HG03196 (cell line): ENCODE measurements around the gene BMS1.
"Not testable (repeated sequence)": the region's sequence is repeated elsewhere in the genome, so short reads cannot be mapped to it uniquely, and the experiment has no call there.

Source experiments
- ATAC-seq: cut with Tn5 transposase; IDR thresholded peaks from one replicate; pipeline ENCODE4 v1.9.1; 2021; ENCODE audit not compliant: unreplicated experiment

BMS1 gene

DNA sequence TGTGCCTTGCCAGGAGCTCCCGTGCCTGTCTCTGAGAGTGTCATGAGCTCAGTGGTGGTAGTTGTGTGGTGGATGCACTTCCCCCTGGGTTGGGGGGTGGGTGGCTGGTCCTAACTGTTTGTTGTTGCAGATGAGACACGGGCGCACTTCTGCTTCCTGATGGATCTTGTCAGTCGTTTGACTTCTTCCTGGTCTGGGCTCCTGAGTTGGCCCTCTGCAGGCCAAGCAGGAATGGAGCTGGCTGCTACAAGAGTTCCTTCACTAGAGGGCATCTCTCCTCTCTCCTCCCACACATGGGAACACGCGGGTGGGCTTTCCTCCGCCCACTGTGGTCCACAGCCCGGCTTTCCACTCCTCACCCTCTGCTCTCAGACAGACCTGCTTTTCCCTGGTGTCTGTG is 82.0 kb downstream of the BMS1 start:
- ATAC-seq: no peak

DNA sequence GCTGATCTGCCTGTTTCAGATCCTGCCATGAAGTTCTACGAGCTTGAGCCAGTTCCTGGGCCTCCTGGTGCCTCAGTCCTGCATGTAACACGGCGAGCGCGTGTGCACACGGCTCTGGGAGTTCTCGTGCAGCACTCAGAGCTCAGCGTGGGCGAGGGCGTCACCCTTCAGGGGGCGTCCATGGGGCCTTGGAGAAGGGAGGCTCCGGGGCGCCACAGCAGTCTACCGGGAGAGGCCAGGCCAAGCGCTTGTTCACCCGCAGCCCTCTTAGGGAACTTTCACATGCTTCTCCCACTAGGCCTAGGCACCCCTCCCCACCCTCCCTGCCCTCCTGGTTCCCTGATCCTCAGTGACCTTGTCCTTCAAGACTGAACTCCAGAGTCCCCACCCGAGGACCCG is 83.1 kb downstream of the BMS1 start:
- no peak for ATAC-seq

DNA sequence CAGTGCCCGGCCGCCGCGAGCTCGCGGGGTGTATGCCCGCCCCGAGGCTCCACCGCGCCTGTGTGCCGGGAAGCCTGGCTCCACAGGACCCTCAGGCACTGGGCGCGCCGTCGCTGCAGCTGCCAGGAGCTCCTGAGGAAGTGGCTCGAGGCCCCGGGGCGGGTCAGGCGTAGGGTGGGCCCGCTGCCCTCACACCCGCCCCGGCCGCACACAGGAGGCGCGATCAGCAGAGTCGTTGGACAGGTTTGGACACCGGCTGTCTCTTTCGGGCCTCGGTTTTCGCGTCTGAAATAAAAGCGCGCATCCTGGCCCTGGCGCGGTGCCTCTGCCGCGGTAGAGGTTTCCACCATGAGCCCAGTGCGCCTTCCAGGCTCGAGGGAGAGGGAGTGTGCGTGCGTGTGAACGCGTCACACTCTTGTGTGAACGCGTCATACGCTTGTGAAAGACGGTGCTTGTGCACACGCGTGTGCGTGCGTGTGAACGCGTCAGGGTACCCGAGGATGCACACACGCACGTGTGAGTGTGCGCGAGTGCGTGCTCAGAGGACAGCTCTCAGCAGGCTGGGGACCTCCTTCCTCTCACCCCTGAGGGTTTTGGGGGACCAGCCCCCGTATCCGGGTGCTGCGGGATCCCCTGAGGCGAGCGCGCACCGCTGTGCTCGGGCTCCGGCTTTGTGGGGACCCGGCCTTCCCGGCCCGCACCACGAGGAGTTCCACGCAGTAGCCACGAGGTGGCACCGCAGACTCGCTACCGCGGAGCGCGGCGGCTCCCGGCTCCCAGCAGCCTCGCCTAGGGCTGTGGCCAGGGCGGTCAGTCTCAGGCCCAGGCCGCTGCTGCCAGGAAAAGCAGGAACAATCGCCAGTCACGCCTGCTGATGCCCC is 83.8 kb downstream of the BMS1 start:
- no peak for ATAC-seq

DNA sequence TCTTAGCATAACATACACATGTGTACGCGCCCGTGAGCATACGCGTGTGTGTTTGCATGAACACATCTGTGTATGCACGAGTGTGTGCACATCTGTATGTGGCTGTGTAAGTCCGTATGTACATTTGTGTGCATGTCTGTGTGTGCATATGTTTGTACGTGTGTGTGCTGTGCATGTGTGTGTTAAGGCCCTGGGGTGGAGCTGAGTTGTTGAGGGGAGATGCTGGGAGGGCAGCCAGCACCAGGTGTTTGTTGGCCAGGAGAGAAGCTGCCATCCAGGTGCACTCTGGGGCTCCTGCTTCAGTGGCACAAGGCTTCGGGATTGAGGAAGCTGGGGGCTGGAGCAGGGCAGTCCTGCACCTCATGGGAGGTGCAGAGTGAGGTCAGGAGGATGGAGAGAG is 85.0 kb downstream of the BMS1 start:
- ATAC-seq: no peak

DNA sequence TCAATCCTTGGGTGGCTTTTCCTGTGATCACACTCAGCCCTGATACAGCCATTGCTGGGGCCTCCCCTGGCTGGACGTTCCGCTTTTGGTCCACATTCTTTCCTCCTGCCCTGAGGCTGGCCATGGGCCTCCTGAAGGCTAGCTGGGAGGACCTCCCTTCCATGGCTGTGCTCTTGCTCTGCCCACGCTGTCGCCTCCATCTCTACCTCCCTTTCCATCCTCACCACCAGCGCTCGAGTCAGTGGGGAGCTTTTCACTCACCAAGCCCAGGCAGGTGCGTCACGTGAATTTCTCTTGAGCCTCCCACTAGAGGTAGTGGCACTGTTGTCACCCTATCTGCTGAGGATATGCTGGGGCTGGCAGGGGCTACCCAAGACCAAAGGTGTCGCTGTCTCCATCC is 85.9 kb downstream of the BMS1 start:
- no peak for ATAC-seq

DNA sequence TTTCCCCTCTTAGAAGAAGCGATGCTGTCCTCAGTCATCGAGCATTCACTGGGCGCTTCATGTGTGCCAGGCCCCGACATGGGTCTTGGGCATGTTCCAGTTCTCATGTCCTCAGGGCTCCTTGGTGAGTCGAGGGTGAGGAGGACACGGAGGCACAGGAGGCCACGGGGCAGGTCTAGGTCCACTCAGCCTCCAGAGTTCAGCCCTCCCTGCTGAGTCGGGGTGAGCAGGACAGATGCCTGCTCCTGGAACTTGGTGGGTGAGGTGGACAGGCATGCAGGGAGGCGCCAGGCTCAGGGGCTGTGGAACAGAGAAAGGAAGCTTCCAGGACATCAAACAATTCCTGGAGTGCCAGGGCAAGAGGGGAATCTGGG is 87.4 kb downstream of the BMS1 start:
- ATAC-seq: no peak

DNA sequence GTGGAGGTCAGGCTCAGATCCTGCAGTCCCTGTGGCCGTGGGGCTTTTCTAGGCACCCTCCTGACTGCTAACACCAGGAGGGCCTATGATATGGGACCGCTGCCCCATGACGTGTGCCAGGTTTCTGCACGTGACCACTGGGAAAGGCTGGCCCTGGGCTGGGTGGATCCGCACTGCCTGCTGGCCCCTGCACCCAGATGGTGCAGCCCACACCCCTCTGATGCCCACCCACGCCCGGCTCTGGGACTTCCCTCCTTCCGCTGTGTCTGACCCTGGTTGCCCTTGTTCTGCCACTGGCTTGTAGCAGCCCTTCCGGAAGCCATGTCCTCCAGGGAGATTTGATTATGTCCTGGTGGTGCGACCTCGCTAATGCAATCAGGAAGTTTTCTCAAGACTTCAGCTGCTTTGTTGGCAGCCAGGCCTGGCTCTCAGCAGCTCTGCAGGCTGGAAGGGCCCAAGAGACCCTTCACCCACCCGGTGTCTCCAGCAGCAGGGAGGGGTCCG is 88.6 kb downstream of the BMS1 start:
- not testable (repeated sequence) for ATAC-seq

DNA sequence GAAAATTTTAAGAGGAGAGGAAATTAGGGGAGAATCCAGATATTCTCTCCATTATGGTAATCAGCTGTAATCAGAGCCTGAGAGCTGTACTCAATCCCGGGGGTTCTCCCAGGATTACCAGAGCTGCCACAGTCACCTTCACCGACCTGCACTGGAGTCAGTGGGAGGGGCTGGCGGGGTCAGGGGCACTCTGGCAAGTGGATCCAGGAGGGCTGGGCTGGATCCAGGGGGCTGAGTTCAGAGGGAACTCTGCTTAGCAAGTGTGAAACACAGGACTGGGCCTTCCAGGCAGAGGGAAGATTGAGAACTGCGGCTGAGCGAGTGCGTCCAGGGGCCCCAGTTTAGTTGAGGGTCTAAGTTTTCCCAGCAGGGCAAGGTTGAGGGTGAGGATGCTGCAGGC is 89.2 kb downstream of the BMS1 start:
- ATAC-seq: no peak

DNA sequence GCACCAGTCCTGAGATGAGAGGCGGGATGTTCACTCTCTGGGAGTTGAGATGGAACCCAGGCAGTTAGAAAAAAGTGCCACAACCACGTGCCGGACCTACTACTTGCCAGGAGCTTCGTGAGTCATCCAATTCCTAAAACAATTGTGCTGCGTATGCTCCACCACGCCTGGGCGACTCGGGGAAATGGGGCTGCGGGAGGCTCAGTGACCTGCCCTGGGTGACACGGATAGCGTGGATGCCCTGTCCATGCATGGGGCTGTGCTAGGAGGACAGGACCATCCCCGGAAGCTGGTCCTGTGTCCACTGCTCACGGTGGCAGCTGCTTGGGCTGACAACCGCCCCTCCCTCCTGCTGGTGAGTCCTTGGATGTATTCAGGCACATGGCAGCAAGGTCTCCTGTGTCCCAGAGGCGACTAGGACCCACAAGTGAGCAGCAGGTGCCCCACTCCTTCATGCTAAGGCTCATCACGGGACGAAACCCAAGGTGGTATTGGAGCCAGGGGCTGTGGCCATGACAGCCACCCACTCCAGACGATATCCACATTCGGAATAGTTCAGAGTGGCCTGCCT is 90.4 kb downstream of the BMS1 start:
- ATAC-seq: no peak

DNA sequence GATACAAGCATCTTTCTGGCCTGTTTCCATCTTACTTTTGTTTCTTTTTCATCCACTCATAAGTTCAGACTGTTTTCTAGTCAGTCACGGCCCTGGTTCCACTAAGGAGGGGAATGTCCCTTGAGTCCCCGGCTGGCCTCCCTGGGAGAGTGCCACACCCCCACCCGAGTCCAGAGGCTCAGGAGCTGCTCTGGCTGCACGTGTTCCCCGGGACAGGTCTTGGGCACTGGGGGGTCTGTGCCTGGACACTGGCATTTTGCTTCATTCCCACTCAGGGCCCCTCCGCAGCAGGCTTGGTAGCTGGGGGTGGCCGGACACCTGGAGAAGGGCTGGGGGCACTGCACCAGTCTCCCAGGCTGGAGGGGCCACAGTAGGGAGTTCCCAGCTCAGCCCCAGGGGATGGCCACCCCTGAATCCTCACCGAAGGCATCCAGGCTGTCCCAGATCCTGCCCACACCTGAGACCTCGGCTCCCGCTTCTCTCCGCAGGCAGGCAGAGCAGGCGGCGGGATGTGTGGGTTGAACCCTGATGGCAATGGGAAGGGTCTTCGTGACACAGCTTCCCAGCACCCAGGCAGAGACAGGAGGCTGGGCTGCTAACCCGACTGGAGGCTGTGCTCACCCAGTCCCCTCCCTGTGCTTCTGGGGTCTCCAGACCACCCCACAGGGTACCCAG is 92.3 kb downstream of the BMS1 start:
- ATAC-seq: no peak

DNA sequence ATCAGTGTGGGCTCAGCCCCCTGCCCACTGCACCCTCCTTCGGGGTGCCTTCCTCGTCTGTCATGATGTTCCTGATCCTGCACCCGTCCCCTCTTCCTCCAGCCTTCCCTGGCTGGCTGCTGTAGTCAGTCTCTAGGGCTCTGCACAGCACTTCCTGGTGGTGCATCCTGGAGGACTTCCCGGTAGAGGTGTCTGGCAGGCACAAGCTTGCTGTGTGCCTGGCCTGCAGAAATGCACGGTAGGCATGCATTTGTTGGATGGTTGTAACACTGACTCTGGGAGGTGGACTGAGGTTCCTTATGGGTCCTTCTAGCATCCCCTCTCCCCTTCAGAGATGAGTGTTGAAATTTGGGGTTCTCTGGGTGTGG is 92.8 kb downstream of the BMS1 start:
- no peak for ATAC-seq

DNA sequence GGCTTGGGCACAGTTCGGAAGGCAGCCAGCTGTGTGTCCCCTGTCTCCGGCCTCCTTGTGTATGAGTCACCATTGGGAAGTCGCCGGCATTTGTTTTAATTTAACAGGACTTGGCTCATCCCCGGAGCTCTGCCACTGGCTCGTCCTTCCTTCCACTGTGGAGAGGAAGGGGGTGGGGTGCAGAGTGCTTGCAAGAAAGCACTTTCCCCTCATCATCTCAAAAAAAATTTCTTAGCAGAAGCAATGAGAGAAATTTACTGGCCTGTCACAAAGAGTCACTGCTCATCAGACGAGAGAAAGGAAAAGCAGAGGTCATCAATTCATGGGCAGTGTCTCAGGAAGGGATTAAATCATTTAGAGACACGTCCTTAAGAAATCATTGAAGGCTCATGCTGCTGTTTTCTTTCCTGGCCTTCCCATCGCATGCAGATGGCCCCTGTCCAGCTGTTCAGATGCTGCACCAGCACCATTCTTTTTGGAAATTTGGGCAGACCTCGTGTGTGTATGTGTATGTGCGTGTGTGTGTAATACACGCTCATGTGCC is 93.3 kb downstream of the BMS1 start:
- ATAC-seq: no peak

DNA sequence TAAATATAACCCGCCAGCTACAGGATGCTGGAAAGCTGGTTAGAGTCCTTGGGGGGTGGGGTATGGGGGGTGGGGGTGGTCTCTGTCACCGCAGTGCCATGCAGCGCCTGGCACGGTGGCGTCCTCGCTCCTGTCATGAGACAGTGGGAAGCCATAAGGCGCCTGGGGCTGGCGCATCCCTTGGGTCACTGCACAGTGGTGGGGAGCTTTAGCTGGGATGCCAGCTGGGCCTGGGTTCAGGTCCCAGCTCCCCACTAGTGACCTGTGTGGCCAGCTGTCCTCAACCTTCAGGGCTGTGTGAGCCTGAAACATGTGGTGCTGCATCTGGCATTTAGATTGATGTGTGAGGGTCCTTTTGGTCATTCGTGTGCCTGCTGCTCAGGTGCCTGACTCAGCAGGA is 93.9 kb downstream of the BMS1 start:
- ATAC-seq: no peak

DNA sequence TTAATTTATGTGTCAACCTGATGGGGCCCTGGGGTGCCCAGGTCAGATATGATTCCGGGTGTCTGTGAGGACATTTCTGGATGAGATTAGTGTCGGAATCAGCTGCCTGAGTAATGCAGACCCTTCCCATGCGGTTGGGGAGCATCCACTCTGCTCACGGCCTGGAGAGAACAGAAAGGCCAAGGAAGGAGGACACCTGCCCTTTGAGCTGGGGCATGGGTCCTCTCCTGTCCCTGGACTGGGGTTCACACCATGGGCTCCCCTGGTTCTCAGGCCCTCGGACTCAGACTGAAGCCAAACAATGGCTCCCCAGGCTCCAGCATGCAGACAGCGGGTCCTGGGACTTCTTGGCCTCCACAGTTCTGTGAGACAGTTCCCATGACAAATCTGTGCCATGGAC is 94.3 kb downstream of the BMS1 start:
- no peak for ATAC-seq

DNA sequence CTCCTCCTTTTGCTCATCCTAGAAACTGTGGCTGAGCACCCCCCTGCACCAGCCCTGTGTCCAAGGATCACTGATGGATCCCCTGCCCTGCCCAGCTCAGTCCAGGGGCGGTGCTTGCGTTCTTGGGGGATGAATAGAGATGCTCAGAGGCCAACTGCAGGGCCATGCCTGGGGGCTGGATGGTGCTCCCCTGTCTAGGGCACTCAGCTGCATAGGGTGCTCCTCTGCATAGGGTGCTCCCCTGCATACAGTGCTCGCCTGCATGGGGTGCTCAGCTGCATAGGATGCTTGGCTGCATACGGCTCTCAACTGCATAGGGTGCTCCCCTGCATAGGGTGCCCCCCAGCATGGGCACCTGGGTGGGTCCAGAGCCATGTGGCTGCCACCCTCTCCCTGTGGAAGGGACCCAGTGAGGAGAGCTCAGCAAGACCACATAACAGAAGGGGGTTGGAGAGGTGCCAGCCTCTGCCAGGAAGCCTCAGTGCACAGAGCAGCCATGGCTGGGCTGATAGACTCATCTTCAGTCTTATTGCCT is 95.0 kb downstream of the BMS1 start:
- no peak for ATAC-seq

DNA sequence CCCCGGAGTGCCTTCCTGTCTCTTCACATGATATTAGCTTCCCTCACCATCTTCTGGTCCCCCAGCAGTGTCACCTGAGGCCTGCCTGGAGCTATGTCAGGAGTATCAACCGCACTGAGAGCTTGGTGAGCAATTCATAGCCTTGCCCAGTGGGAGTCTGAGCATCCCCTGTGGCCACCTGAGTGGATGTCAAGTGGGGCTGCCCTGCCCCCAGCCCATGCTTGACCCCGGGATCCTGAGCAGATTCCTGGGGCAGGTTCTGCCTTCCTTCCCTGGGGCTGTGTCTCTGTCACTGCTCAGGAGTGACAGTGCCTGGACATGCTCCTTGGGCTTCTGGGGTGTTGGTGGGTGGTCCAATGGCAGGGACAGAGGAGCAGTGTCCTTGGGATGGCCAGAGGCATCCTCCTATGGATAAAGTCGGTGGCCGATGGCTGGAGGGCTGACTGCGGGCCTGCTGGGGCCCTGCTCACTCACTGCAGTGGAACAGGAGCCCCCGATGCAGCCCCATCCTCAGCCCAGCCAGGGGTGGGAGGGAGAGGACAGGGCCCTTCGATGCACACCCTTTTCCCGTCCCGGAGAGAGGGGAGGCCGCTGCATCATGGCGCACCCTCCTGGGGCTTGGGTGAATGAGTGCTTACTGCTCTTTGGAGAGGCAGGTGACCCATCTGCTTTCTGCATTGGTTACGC is 95.7 kb downstream of the BMS1 start:
- no peak for ATAC-seq

DNA sequence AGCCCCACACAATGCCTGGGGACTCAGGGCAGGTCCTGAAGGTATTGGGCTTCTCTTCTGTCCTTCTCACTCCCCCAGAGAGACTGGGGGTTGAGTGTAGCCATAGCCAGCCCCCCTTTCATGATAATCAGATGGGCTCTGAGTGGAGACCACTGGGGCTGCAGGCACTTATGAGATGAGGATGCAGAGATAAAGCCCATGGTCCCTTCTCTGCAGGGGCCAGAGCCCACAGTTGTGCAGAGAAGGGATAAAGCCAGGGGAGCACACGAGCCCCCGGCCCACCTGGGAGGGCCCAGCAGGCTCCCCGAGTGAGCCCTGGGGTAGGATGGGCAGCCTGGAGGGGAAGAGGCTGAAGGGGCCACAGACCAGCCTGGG is 96.2 kb downstream of the BMS1 start:
- ATAC-seq: no peak

DNA sequence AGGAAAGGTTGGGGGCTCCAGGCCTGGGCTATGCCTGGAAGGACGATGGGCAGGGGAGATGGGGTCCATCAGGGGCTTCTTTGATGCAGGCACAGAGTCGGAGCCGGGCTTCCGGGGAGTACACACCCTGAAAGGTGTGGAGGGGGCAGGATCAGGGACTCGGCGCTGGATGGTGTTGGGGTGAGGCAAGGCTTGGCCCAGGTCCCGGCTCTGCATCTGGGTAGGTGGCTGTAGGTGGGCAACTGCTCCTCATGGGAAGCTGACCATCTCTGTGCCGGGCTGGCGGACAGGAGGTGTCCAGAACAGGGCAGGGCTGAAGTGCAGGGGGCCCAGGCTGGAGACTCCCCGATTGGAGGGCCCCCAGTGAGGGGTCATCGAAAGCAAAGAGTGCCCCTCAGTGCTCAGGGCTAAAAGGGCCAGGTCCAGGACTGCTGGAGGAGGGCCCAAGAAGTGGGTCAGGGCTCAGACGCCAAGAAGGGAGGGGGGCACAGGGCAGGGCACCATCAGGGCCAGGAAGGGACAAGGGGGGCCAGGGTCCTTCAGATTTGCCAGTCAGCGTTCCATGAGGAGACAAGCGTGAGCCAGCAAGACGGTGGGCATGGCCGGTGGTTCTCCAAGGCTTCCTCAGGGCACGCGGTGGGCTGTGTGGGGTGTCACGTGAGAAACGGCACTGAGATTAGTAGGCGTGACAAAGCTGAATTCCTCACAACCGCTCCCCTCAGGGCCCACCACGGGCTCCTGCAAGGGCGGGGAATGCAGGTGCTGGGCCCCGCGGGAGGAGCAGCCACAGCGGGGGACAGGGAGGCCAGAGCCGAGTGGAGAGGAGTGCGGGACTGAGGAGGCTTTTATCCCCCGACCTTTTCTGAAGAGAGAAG is 97.0 kb downstream of the BMS1 start:
- no peak for ATAC-seq

DNA sequence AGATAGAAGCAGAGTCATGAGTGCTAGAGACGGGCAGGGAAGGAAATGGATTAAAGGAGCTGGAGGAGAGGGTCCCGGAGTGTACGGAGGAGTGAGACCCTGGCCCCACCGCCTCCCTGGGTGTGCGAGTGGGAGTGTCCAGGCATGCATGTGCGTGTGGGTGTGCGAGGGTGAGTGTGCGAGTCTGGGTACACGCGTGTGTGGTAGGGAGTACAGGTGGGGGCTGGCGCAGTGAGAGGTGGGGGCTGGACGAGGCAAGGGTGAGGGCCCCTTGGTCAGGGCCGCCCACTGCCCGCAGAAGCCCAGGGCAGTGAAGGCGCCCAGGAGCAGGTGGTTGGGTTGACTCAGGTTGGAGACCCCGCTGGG is 97.6 kb downstream of the BMS1 start:
- ATAC-seq: no peak

DNA sequence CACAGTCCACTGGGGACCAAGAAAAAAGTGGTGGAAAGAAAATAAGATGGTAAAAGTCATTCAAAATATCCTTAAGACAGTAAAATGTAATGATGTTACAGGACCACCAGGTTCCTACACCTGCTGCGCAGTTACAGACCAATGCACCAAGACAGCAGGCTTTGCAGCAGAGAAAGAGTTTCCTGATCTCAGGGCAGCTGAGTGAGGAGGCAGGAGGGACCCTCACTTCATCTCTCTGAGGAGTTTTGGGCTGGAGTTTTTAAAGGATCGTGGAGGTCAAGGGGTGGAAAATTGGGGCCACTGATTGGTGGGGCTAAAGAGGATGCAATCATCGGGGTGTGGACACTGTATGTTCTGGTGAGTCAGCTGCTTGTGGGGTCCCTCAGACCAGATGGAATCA is 100.0 kb downstream of the BMS1 start:
- ATAC-seq: no peak
